Activated T-cell treated with anti-CD3 and anti-CD28 coated beads for 4 hours (primary cell): ENCODE results near the gene KLHL3.

Source experiments
- DNase-seq: peaks from one replicate; pipeline ENCODE4 v3.0.0-alpha.2; 2020

Gene KLHL3

DNA sequence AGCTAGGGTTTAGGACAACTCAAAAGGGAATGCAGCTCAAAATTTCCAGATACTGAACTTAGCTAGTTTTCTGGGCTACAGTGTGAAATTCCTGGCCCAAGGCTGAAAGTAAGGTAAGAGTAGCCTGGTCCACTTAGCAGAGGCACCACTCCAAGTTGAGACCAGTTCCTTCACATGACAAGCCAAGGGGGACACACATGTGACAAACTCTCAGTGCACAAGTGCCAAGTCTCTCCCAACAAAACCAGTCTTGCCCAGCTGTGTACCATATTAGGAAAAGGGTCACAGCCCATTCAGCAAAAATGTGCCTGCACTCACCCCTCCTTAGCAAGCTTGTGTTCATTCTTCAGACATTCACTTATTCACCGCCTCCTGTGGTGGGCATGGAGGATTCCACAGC lies 27.8 kb downstream of the KLHL3 start:
- no peak for DNase-seq

DNA sequence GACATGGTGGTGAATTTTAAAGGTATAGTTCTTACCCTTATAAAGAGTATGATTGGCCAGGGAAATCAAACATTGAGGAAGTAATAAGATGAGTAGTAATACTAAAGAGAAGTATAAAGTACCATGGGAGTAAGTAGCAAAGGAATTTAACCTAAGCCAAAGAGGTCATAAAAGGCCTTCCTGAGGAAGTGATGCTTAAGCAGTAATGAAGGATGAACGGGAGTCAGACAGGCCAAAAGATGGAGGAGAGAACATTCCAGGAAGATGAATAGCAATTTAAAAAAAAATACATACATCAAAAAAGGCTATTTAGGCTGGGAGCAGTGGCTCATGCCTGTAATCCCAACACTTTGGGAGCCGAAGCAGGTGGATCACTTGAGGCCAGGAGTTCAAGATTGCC lies 29.0 kb downstream of the KLHL3 start:
- DNase-seq, result no peak

DNA sequence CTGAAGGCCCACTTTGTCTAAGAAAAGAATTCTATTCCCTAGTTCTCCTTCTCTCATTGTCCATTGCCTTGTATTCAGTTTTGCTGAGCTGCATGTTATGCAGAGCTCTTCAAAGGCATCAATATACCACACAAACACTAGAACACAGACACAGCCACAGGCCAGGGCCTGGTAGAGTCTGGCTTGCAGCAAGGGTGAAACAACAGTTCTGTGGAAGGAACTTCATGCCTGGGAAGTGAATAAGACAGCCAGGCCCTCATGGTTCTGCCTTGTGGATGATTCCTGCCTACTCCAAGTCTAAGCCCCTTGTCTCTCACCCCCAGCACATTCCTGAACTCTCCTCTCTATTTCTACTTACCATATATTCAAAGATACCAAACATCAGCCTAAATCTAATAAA lies 30.8 kb downstream of the KLHL3 start:
- DNase-seq, result no peak

DNA sequence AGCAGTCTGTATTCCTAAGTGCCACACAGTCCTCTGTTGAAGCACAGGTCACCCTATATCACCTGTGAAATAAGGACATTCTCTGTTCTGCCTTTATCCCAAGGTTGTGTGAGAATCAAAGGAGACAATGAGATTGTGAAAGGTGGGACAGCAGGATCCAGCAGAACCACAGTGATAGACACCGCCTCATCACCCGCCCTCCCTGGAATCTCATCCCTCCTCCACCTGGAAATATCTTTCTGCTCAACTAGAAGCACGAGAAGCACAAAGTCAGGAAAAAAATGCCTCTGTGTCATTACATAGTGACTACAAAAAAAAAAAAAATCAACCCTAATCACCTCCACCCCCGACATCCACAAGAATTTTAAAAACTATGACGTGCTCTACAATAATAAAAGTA lies 32.3 kb downstream of the KLHL3 start:
- DNase-seq, result no peak

DNA sequence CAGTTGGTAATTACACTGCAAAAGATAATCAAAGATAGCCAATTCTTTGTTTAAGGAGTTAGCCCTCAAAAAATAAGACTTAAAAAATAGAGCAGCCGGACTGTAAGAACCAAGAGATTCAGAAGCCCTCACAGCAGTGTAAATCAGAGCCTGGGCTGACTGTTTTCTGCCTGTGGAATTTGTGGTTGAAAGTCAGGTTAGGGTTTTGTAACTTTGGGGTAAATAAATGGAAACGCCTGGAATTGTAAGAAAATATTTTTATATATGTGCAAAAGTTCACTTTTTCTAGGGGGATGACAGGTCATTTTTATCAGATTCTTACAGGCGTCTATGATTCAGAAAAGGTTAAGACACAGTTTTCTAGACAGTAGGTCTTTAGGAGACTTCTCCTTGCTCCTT lies 35.6 kb downstream of the KLHL3 start:
- no peak for DNase-seq

DNA sequence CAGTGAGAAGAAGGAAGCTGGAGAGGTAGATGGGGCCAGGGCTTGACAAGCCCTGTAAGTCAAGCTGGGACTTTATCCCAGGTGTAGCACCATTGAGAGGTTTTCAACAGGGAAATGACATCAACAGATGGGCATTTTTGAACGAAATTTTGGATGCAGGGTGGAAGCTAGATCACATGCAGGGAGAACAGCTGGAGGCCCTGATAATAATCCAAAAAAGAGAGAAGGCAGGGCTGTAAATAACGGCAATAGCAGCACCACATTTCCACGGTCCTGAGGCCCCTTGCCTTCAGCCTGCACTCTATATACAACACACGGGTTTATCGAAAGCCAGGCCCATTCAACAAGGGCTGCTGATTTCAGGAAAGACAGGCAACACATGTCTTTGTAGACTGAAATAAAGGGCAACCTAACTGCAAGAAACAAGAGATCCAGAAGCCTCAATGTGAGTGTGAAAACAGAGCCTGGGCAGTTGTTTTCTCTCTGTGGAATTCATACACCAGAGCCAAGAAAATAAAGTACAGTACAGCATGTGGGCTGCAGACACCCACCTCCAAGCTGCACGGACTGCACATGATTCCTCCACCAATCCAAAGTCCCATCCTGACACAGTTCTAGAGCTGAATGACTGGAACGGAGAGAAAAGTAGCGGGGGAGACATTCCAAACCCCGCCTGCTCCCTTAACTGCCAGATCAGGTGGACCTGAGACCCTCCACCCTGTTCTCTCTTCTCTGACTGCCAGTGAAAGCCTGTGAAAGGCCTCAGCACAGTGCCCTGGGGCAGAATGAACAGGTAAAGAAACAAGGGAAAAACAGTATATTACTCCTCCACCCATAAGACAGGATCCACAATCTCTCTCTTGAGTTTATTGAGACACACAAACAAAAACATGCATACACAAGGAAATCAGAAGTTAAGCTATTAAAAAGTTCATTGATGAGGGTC lies 36.3 kb downstream of the KLHL3 start:
- no peak for DNase-seq

DNA sequence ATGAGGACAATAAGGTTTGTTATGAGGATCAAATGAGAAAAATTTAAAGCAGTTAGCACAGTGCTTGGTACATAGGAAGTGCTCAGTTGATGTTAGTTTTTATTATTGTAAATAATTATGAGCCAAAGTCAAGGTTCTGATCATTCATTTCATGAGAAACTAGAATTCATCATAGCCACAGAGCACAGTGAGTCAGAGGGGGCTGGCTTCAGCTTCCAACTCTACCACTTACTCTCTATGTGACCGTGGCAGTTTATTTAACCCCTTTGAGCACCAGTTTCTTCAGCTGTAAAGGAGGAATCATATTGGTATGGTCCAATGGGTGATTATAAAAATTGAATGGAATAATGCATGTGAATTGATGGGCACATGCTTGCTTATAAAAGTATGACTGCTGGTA lies 39.4 kb downstream of the KLHL3 start:
- no peak for DNase-seq

DNA sequence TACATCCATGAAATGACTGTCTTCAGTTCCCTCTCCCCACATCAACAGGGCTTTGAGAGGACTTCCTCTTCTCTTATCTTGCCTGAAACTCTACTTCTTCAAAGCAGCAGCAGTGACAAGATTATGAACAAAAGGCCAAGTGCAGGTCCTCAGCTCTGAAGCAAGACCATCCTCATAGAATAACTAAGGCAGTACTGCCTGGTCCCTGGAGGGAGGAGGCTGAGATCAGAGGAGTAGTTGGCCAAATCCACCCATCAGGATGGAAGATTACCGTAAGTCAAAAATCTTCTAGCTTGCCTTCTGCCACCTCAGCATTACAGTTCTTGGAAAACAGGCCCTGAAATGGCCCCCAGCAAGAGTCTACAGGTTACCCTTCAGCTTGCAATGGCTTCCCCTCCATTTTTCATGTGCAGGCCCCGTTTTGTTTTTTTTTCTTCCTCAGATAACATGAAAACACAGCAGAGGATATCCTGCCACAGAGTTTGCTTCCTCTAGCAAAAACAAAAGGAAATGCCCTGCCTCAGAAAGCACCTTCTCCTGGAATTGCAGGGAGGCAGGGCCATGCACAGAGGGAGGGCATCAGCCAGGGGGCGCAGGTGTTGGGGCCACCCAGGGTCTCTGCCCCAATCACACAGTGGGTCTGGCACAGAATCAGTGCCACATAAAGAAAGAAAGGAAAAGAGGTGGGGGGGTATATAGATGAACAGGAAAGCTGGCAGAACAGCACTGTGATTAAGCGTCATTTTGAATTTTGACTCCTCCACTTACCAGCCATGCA lies 40.0 kb downstream of the KLHL3 start:
- DNase-seq, result no peak

DNA sequence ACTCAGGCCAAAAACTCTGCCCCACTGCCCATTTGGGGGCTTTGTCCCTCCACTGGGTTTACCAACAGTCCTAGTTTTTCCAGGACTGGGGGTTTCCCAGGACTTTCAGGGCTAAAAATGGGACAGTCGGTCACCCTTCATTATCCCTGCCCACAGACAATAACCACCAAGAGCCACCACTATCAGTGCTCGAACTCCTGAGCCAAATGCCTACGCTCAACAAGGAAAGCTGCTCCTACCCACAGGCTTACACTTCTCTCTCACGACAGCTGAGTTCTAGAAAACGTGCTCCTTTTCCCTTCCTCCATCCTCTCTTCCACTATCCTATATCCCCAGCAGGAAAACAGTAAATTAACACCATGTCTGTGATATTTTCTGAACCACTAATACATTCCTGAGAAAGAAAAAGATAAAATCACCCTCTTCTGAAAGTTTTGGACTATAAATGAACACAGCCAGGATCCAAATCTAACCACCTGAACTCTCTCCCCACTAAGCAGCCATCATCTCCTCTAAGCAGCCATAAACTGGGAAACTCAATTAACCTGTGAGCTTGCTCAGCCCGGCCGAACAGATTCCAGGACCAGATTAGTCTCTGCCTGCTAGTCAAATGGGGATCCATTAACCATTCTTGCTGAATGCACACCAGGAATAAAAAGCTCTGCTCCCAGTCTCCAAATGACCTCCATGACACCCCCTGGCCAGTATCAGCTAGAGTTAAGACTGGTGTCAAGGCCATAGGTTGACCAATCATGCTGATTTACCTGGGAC lies 41.8 kb downstream of the KLHL3 start:
- no peak for DNase-seq

DNA sequence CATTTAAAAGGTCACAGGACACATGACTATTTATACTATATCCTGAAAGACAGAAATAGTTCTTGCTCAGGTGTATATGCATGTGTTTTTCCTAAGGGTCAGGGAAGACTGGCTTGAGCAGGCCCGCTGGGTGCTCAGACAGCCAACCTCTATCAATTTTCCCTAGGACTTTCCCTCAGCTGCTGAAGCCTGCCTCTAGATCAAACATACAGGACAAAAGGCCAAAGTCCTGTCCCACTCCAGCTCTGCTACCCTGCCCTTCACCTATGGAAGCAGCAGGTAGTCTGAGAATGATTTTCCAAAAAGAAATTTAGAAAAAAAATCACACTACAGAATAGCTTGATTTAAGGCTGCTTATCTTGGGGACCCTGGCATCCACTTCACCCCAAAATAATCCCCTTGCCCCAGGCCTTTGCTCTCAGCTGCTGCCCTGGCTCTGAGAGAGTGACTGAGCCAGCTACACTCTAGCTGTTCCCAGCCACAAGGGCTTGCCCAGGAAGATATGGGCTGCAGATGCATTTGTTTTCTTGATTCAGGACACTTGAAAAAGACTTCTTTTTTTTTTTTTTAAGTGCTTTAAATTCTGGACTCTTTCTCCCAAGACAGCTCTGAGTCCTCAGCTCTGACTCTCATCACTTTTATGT lies 42.5 kb downstream of the KLHL3 start:
- no peak for DNase-seq

DNA sequence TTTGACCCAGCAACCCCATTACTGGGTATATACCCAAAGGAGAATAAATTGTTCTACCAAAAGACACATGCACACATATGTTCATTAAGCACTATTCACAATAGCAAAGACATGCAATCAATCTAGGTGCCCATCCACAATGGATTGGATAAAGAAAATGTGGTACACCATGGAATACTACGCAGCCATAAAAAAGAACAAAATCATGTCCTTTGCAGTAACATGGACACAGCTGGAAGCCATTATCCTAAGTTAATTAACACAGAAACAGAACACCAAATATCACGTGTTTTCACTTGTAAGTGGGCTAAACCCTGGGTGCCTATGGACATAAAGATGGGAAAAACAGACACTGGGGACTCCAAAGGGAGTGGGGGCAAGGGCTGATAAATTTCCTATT lies 46.6 kb downstream of the KLHL3 start:
- DNase-seq, result no peak

DNA sequence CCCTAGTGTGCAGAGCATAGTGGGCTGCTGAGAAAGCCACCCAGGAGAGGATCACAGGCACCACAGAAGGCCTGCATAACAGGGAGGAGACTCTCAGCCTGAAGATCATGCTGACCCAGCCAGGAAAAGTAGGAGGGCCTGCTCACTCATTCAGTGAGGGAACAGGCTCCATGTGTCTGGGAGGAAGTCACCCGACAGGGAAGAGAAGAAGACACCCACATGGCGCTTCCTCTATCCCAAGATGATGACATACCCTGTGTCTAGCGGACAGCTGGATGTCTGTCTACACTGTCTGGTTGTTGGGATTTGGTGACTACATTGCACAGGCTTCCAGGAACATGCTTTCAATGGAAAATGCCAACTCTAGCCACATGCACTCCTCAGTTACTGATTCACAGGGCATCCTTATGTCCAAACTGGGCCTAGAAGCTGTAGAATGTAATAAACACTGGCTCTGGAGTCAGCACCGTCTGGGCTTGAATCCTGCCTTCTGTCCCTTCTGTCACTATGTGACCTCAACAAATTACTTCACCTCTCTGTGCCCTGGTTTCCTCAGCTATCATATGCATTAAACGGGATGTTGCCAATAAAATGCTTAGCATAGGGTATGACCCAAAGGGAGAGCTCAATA lies 47.6 kb downstream of the KLHL3 start:
- no peak for DNase-seq

DNA sequence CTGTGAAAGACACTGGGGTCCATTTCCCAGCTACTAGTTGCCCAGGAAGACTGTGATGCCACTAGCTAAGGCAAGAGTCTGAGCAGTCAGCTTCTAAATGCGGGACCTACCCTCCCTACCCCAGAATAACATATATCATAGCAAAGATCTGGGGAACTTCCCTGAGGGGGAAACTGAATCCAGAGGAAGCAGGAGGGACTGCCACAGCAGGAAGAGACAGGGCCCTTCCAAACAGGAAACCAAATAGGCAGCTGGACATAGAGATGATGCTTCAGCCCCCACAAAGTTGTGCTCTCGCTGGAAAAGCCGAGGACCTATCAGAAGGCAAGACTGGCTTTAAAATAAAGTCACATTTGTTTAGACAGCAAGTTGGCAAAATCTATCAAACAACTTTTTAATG lies 51.1 kb downstream of the KLHL3 start:
- DNase-seq, result no peak

DNA sequence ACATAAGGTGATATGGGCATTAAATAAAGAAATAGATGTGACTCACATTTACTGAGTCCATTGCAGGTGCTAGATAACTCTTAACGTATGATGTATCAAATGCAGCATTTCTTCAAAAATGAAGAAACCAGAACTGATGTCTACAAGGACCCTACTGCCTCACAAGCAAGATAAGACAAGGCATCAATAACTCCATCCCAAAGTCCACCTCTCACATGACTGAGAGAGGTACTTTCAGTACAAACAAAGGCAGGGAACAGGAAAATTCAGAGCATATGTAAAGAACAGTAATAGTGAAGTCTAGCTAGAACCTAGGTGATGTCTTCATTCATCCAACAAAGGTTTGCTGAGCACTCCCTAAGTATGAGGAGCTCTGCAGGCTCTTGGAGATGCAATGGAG lies 54.7 kb downstream of the KLHL3 start:
- no peak for DNase-seq

DNA sequence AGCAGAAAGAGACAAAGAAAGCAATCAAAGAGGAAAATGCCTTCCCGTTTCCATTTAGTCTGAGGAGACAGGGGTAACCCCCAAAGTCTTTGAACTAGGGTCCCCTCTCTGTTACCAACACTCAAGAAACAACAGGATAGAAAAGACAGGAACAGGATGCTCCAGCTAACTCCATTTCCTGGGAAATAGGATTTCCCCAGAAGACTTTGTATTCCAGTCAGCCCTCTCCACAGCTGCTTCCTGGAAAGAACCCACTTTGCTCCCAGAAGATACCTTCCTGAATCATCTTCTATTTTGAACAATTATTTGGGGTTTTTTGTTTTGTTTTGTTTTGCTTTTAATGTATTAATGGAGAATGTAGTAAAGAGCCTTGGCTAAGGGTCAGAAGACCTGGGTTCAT lies 56.0 kb downstream of the KLHL3 start:
- no peak for DNase-seq

DNA sequence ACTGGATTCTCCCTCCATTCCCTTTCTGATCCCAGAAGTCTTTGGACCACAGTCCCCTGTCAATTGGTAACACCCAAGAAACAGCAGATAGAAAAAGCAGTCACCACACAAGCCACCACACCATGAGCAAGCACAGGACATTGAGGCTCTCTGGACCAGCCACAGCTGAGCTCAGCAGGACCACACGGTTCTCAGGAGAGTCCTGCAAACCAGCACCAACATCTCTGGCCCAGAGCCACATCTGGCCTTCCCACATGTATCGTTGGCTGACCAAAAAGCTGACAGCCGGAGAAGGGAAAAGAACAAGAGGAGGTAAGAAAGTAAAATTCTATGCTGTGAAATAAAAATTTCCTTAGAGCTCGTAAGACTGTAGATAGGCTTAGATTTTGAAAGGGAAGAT lies 56.7 kb downstream of the KLHL3 start:
- DNase-seq, result no peak

DNA sequence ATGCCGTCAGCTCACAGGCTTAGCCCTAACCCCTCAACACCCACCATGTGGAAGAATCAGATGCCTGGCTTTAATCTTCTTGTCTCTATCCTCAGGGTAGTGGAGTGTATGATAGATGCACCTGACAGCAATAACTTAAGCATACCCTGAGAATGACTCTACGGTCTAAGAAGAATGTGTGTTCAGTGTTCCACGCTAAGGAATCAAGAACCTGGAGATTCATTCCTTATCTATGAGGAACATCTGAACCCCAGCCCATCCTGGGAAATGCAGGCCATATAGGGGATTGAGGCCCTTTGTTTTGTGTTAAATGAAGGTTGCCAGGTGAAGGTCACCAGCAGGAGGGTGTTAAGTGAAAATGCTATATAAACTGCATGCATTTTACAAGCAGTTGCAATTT lies 63.0 kb downstream of the KLHL3 start:
- no peak for DNase-seq

DNA sequence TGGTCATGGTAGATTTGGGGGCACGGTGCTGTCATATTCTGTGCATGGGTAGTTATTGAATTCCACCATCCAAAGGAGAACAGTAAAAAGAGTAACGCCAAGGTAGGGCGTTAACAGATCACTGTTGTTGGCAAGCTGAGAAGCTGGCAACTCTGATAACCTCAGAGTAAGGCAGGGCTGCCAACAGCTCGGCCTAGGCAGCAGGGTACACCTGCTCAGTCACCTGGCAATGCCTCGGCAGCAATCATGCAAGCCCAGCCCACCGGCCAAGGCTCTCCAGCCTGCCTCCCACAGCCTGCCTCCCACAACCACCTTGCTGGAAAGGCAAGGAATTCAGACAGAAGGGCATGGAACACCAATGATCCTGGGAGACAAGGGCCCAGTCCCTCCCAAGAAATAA lies 63.9 kb downstream of the KLHL3 start:
- DNase-seq, result no peak

DNA sequence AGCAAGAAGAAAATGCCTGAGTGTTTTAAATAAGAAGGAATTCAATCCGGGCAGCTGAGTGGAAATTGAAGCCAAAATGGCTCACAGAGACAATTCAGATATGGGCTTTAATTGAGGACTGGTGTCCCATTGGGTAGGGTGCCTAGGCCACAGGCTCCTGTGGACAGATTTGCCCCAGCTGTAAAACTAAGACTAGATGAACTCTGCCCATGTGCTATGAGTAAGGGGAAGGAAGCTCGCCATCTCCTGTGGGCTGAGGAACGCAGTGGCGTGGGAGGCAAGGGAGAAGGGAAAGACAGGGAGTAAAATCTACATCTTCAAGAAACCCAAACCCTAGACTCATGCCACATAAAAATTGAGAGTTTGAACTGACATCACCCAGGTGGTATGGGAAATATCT lies 66.1 kb downstream of the KLHL3 start:
- no peak for DNase-seq

DNA sequence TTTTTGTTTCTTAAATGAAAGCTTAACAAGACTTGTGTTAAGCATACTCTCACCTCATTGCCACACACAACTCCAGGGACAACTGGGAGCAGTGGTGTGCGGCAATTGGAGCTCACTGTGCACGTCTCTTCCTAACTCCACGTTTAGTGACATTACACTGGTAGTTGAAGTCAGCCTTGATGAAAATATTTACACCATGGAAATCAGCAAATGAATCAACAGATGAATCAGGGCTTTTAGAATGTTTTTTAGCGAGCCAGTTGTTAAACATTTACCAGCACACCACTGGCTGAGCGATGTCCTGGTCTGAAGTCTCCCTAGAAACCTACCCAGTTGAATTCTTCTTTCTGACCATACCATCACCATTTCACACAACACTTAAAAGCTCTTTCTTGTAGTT lies 67.3 kb downstream of the KLHL3 start:
- no peak for DNase-seq

DNA sequence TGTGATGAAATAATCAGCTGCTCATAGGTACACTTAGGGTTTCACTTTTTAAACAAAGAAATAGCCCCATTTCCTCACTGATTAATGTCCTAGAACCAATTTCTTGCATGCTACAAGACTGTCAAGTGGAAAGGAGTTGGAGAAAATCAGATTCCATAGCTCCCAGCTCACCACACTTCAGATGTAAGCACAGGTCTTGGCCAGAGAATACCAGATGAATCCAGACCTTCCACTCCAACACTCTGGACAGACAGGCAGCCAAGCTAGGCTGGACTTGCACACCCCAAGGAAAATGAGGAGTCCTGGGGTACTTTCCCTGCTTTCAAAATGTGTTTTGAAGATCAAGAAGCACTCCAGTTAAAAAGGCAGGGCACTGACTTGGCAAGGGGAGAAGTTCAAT lies 68.5 kb downstream of the KLHL3 start:
- DNase-seq, result no peak

DNA sequence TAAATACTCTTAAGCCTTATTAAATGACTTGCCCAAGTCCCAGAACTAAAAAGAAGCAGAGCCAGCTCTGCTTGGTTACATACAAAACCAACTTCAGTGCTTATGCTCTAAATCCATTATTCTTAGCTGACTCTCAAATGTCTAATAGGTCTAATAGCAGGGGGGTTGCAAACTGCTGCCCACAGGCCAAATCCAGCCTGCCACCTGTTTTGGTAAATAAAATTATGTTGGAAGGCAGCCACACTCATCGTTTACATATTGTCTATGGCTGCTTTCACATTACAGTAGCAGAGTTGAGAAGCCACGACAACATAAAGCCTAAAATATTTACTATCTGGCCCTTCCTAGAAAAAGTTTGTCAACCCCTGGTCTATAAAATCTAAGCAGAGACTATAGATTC lies 69.0 kb downstream of the KLHL3 start:
- no peak for DNase-seq

DNA sequence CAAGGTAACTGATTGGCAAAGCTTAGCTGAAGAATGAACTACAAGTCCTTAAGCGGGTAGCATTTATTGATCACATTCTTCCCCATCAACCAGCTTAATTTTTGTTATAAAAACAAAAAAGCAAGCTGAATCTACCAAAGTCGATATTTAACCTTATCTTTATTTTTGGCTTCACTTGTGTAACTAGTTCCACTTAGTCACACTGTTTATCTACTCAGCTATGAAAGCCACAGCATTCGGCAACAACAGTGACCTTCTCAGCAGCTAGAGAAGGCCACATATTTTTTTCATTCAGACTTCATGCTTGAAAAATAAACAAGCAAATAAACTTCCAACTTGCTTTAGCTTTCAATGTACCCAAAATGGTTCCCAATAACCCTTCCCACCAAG lies 69.4 kb downstream of the KLHL3 start:
- DNase-seq, result no peak
